ENCODE data around the gene LRRN4. TPM values are rescaled to one million over a fixed set of nuclear protein-coding genes. Genes with fewer than 3 reads are reported as not detected.

The LRRN4 gene
- polyA plus RNA-seq, 2 donors, result 0.02 TPM; not detected in 1

GRCh38 chr20:6083926-6084325 is 30.1 kb upstream of the LRRN4 start:
- no peaks in the 10 kb centered on the region for H3K27me3 ChIP-seq (ENCODE audit: control insufficient read depth in 1 of 2, insufficient read depth in 2 of 2, low read length in 2 of 2)
- 52 to 69% methylated on average over 9 of the region's 9 CpGs for WGBS, 2 donors
- H3K36me3 ChIP-seq (ENCODE audit: control insufficient read depth in 2 of 2, insufficient read depth in 2 of 2, low read length in 1 of 2), result peaks cover 2 to 13% of the 10 kb centered on the region in 2 donors
- no peak overlapping the region for H3K4me3 ChIP-seq (ENCODE audit: low read depth in 1 of 2, low read length in 2 of 2)
- no peaks in the 10 kb centered on the region for H3K9me3 ChIP-seq (ENCODE audit: control insufficient read depth in 2 of 2, insufficient read depth in 1 of 2, low read depth in 1 of 2, low read length in 1 of 2)
- H3K27ac ChIP-seq (ENCODE audit: low read depth in 2 of 2, low read length in 1 of 2), result no peak overlapping the region
- H3K4me1 ChIP-seq (ENCODE audit: control insufficient read depth in 2 of 2, insufficient read depth in 2 of 2, low read length in 1 of 2), result no peaks in the 10 kb centered on the region

DNA sequence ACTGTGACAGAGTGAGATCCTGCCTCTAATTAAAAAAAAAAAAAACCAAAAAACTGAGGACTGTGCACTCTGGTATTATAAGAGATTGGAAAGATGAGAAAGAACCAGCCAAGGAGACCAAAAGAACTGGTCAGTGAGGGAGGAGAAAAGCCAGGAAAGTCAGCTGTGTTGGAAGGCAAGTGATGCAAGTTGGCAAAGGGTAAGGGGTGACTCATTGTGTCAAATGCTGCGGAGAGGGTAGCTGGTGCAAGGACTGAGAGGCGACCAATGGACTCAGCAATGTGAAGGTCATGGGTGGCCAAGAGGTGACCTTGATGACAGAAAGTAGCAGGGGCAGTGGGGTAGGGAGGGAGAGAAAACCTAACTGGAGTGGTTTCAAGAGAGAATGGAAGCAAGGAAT is 27.4 kb upstream of the LRRN4 start:
- H3K36me3 ChIP-seq (ENCODE audit: control insufficient read depth in 2 of 2, insufficient read depth in 2 of 2, low read length in 1 of 2), result peaks cover 0 to 16% of the 10 kb centered on the region in 2 donors
- H3K4me1 ChIP-seq (ENCODE audit: control insufficient read depth in 2 of 2, insufficient read depth in 2 of 2, low read length in 1 of 2), result no peaks in the 10 kb centered on the region
- no peak overlapping the region for H3K27ac ChIP-seq (ENCODE audit: low read depth in 2 of 2, low read length in 1 of 2)
- no peaks in the 10 kb centered on the region for H3K27me3 ChIP-seq (ENCODE audit: control insufficient read depth in 1 of 2, insufficient read depth in 2 of 2, low read length in 2 of 2)
- H3K4me3 ChIP-seq (ENCODE audit: low read depth in 1 of 2, low read length in 2 of 2), result no peak overlapping the region
- WGBS, 2 donors, result 53 to 55% methylated on average over 2 of the region's 2 CpGs
- H3K9me3 ChIP-seq (ENCODE audit: control insufficient read depth in 2 of 2, insufficient read depth in 1 of 2, low read depth in 1 of 2, low read length in 1 of 2), result no peaks in the 10 kb centered on the region

GRCh38 chr20:6079016-6079415 is 25.2 kb upstream of the LRRN4 start:
- Histone ChIP-seq H3K9me3 (ENCODE audit: control insufficient read depth in 2 of 2, insufficient read depth in 1 of 2, low read depth in 1 of 2, low read length in 1 of 2) (no peaks in the 10 kb centered on the region), H3K4me3 (ENCODE audit: low read depth in 1 of 2, low read length in 2 of 2) (no peak overlapping the region), H3K27me3 (ENCODE audit: control insufficient read depth in 1 of 2, insufficient read depth in 2 of 2, low read length in 2 of 2) (no peaks in the 10 kb centered on the region), H3K36me3 (ENCODE audit: control insufficient read depth in 2 of 2, insufficient read depth in 2 of 2, low read length in 1 of 2) (peaks cover 0 to 15% of the 10 kb centered on the region in 2 donors), H3K4me1 (ENCODE audit: control insufficient read depth in 2 of 2, insufficient read depth in 2 of 2, low read length in 1 of 2) (no peaks in the 10 kb centered on the region), H3K27ac (ENCODE audit: low read depth in 2 of 2, low read length in 1 of 2) (peak overlapping the region in 1 of 2 donors; percentile 40)
- 33 to 57% methylated on average over 2 of the region's 2 CpGs for WGBS, 2 donors

DNA sequence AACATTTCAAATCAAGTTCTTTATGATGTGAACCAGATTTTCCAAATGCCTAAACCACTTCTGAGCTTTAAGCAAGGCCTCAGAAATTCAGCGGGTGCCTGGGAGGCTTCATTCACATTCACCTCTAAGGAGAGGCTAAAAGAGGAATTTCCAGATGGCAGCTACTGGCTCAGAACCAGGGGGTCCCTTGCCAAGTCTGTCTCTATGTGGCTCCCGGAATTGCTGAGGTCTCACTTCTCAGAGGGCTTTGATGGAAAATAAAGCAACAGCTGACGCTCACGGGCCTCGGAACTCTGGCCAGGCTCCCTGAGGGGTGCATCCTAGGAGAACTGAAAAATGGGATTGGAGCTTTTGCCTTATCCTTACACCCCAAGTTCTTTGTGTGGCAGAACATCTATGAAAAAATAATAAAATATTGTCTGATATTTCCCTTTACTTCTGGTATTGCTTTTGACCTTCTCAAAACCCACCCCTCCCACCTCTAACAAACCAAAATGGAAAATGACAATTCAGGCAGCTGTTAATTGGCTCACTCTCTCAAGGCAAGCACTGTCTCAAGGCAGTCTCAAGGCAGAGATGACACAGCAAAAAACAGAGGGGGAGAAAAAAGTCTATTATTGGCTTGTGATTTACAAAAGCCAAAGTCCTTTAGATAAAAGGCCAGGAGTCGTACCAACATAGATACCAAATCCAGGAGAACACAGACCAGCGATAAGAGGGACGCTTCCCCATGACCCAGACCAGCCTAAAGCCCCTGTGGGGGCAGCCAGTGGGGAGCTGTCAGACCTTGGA is 21.8 kb upstream of the LRRN4 start:
- 52 to 55% methylated on average over 8 of the region's 8 CpGs for WGBS, 2 donors
- no peak overlapping the region for H3K4me3 ChIP-seq (ENCODE audit: low read depth in 1 of 2, low read length in 2 of 2)
- no peaks in the 10 kb centered on the region for H3K9me3 ChIP-seq (ENCODE audit: control insufficient read depth in 2 of 2, insufficient read depth in 1 of 2, low read depth in 1 of 2, low read length in 1 of 2)
- peaks cover 0 to 12% of the 10 kb centered on the region in 2 donors for H3K36me3 ChIP-seq (ENCODE audit: control insufficient read depth in 2 of 2, insufficient read depth in 2 of 2, low read length in 1 of 2)
- H3K27me3 ChIP-seq (ENCODE audit: control insufficient read depth in 1 of 2, insufficient read depth in 2 of 2, low read length in 2 of 2), result no peaks in the 10 kb centered on the region
- no peak overlapping the region for H3K27ac ChIP-seq (ENCODE audit: low read depth in 2 of 2, low read length in 1 of 2)
- H3K4me1 ChIP-seq (ENCODE audit: control insufficient read depth in 2 of 2, insufficient read depth in 2 of 2, low read length in 1 of 2), result no peaks in the 10 kb centered on the region

DNA sequence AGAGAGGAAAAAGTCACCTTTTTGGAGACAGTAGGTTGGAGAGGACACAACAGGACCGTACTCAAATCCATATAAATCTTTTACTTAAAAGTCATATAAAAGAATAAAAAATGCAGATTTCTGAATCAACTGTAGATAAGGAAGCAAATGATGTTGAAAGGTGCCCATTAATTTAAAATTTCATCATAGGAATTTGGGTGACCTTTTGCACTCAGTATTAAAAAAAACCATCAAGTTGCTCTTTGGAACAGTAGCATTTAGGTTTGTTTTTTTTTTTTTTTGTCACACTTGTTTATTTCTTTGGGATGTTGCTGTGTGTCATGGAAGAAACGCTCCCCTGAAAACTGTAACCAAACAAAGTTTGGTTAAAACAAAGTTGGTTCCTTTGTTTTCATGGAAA is 20.9 kb upstream of the LRRN4 start:
- WGBS, 2 donors, result 84 to 88% methylated on average over 2 of the region's 2 CpGs
- Histone ChIP-seq H3K27ac (ENCODE audit: low read depth in 2 of 2, low read length in 1 of 2) (no peak overlapping the region), H3K4me1 (ENCODE audit: control insufficient read depth in 2 of 2, insufficient read depth in 2 of 2, low read length in 1 of 2) (no peaks in the 10 kb centered on the region), H3K4me3 (ENCODE audit: low read depth in 1 of 2, low read length in 2 of 2) (no peak overlapping the region), H3K27me3 (ENCODE audit: control insufficient read depth in 1 of 2, insufficient read depth in 2 of 2, low read length in 2 of 2) (no peaks in the 10 kb centered on the region), H3K9me3 (ENCODE audit: control insufficient read depth in 2 of 2, insufficient read depth in 1 of 2, low read depth in 1 of 2, low read length in 1 of 2) (no peaks in the 10 kb centered on the region), H3K36me3 (ENCODE audit: control insufficient read depth in 2 of 2, insufficient read depth in 2 of 2, low read length in 1 of 2) (peaks cover 0 to 12% of the 10 kb centered on the region in 2 donors)

- no peaks in the 10 kb centered on the region for H3K9me3 ChIP-seq (ENCODE audit: control insufficient read depth in 2 of 2, insufficient read depth in 1 of 2, low read depth in 1 of 2, low read length in 1 of 2)
- WGBS, 2 donors, result 63 to 85% methylated on average over 2 of the region's 2 CpGs
- no peak overlapping the region for H3K27ac ChIP-seq (ENCODE audit: low read depth in 2 of 2, low read length in 1 of 2)
- H3K27me3 ChIP-seq (ENCODE audit: control insufficient read depth in 1 of 2, insufficient read depth in 2 of 2, low read length in 2 of 2), result no peaks in the 10 kb centered on the region
- H3K4me3 ChIP-seq (ENCODE audit: low read depth in 1 of 2, low read length in 2 of 2), result no peak overlapping the region
- H3K4me1 ChIP-seq (ENCODE audit: control insufficient read depth in 2 of 2, insufficient read depth in 2 of 2, low read length in 1 of 2), result no peaks in the 10 kb centered on the region
- H3K36me3 ChIP-seq (ENCODE audit: control insufficient read depth in 2 of 2, insufficient read depth in 2 of 2, low read length in 1 of 2), result peaks cover 0 to 12% of the 10 kb centered on the region in 2 donors
Measured at GRCh38 chr20:6074145-6074561, 20.3 kb upstream of the LRRN4 start.

GRCh38 chr20:6070829-6071695 is 17.2 kb upstream of the LRRN4 start:
- Histone ChIP-seq H3K36me3 (ENCODE audit: control insufficient read depth in 2 of 2, insufficient read depth in 2 of 2, low read length in 1 of 2) (peaks cover 0 to 3% of the 10 kb centered on the region in 2 donors), H3K27ac (ENCODE audit: low read depth in 2 of 2, low read length in 1 of 2) (no peak overlapping the region)

GRCh38 chr20:6069669-6070068 is 15.8 kb upstream of the LRRN4 start:
- WGBS, 2 donors, result 89% methylated on average over 2 of the region's 2 CpGs
- Histone ChIP-seq H3K27me3 (ENCODE audit: control insufficient read depth in 1 of 2, insufficient read depth in 2 of 2, low read length in 2 of 2) (no peaks in the 10 kb centered on the region), H3K9me3 (ENCODE audit: control insufficient read depth in 2 of 2, insufficient read depth in 1 of 2, low read depth in 1 of 2, low read length in 1 of 2) (no peaks in the 10 kb centered on the region), H3K4me1 (ENCODE audit: control insufficient read depth in 2 of 2, insufficient read depth in 2 of 2, low read length in 1 of 2) (no peaks in the 10 kb centered on the region), H3K36me3 (ENCODE audit: control insufficient read depth in 2 of 2, insufficient read depth in 2 of 2, low read length in 1 of 2) (peaks cover 0 to 2% of the 10 kb centered on the region in 2 donors), H3K27ac (ENCODE audit: low read depth in 2 of 2, low read length in 1 of 2) (no peak overlapping the region), H3K4me3 (ENCODE audit: low read depth in 1 of 2, low read length in 2 of 2) (no peak overlapping the region)

More at GRCh38 chr20:6070829-6071695, 17.2 kb upstream of the LRRN4 start:
- Histone ChIP-seq H3K4me1 (ENCODE audit: control insufficient read depth in 2 of 2, insufficient read depth in 2 of 2, low read length in 1 of 2) (no peaks in the 10 kb centered on the region), H3K9me3 (ENCODE audit: control insufficient read depth in 2 of 2, insufficient read depth in 1 of 2, low read depth in 1 of 2, low read length in 1 of 2) (no peaks in the 10 kb centered on the region), H3K4me3 (ENCODE audit: low read depth in 1 of 2, low read length in 2 of 2) (no peak overlapping the region), H3K27me3 (ENCODE audit: control insufficient read depth in 1 of 2, insufficient read depth in 2 of 2, low read length in 2 of 2) (no peaks in the 10 kb centered on the region)
- 81 to 83% methylated on average over 6 of the region's 6 CpGs for WGBS, 2 donors

DNA sequence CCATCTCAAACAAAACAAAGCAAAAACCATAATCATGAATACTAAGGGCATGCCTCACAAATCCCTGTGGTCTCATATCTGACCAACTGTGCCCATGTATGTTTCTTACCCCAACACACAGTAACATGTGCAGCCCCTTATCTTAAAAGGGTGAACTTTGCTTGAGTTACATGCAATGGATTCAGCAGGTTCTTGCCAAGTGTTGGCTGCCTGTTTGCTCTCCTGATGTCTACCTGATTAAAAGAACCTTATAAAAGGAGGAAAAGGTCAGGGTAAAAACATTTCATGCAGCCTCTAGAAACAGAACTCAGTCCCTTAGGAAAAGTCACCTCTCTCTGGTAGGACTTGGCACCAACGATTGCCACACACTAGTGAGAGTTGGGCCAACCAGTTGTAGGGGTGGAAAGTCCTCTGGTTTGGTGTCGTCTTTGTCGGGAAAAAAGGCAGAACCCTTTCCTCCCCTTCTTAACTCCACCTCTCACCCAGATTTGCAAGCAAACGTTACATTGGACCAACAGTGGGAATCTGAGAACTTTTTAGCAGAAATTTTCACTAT is 14.0 kb upstream of the LRRN4 start:
- Histone ChIP-seq H3K4me3 (ENCODE audit: low read depth in 1 of 2, low read length in 2 of 2) (no peak overlapping the region), H3K27ac (ENCODE audit: low read depth in 2 of 2, low read length in 1 of 2) (no peak overlapping the region), H3K4me1 (ENCODE audit: control insufficient read depth in 2 of 2, insufficient read depth in 2 of 2, low read length in 1 of 2) (no peaks in the 10 kb centered on the region), H3K9me3 (ENCODE audit: control insufficient read depth in 2 of 2, insufficient read depth in 1 of 2, low read depth in 1 of 2, low read length in 1 of 2) (no peaks in the 10 kb centered on the region), H3K27me3 (ENCODE audit: control insufficient read depth in 1 of 2, insufficient read depth in 2 of 2, low read length in 2 of 2) (no peaks in the 10 kb centered on the region), H3K36me3 (ENCODE audit: control insufficient read depth in 2 of 2, insufficient read depth in 2 of 2, low read length in 1 of 2) (peaks cover 0 to 2% of the 10 kb centered on the region in 2 donors)
- 65 to 88% methylated on average over 4 of the region's 4 CpGs for whole genome bisulfite sequencing, 2 donors

Data from esophagus (tissue), 2 donors.